Inferior parietal cortex (tissue), 1 donor: ENCODE measurements around the gene CIB4.
"Not testable (repeated sequence)": the region's sequence is repeated elsewhere in the genome, so short reads cannot be mapped to it uniquely, and the experiment has no call there.

Experiments used
- DNase-seq: peaks from one replicate; pipeline ENCODE4 v3.0.0-alpha.2; 2016; ENCODE audit errors: extremely low spot score

Gene CIB4

GRCh38 chr2:26568076-26568890, 72.9 kb downstream of the CIB4 start:
- DNase-seq, result no peak

- DNase-seq, result no peak
Observed at GRCh38 chr2:26567534-26567933, 73.6 kb downstream of the CIB4 start.

GRCh38 chr2:26566731-26567130, 74.4 kb downstream of the CIB4 start:
- DNase-seq, result not testable (repeated sequence)

- no peak for DNase-seq
Observed at GRCh38 chr2:26566081-26566375, 75.1 kb downstream of the CIB4 start.

GRCh38 chr2:26564121-26564644, 77.0 kb downstream of the CIB4 start:
- DNase-seq, result no peak

GRCh38 chr2:26563686-26564085, 77.5 kb downstream of the CIB4 start:
- DNase-seq, result no peak

- DNase-seq, result peak; percentile 11
Observed at GRCh38 chr2:26562811-26563645, 78.1 kb downstream of the CIB4 start.

- no peak for DNase-seq
Observed at GRCh38 chr2:26561918-26562810, 79.0 kb downstream of the CIB4 start.

GRCh38 chr2:26561376-26561775, 79.8 kb downstream of the CIB4 start:
- DNase-seq, result no peak

GRCh38 chr2:26560892-26561291, 80.3 kb downstream of the CIB4 start:
- no peak for DNase-seq

GRCh38 chr2:26559556-26559955, 81.6 kb downstream of the CIB4 start:
- no peak for DNase-seq

GRCh38 chr2:26559044-26559405, 82.1 kb downstream of the CIB4 start:
- DNase-seq, result no peak

- no peak for DNase-seq
Observed at GRCh38 chr2:26558271-26559043, 82.7 kb downstream of the CIB4 start.

- no peak for DNase-seq
Observed at GRCh38 chr2:26557244-26557925, 83.8 kb downstream of the CIB4 start.

GRCh38 chr2:26556309-26557243, 84.6 kb downstream of the CIB4 start:
- DNase-seq, result no peak

- DNase-seq, result no peak
Observed at GRCh38 chr2:26555246-26556133, 85.7 kb downstream of the CIB4 start.

GRCh38 chr2:26552641-26553374, 88.4 kb downstream of the CIB4 start:
- no peak for DNase-seq
